ENCODE results near the gene VCX3B.

DNA sequence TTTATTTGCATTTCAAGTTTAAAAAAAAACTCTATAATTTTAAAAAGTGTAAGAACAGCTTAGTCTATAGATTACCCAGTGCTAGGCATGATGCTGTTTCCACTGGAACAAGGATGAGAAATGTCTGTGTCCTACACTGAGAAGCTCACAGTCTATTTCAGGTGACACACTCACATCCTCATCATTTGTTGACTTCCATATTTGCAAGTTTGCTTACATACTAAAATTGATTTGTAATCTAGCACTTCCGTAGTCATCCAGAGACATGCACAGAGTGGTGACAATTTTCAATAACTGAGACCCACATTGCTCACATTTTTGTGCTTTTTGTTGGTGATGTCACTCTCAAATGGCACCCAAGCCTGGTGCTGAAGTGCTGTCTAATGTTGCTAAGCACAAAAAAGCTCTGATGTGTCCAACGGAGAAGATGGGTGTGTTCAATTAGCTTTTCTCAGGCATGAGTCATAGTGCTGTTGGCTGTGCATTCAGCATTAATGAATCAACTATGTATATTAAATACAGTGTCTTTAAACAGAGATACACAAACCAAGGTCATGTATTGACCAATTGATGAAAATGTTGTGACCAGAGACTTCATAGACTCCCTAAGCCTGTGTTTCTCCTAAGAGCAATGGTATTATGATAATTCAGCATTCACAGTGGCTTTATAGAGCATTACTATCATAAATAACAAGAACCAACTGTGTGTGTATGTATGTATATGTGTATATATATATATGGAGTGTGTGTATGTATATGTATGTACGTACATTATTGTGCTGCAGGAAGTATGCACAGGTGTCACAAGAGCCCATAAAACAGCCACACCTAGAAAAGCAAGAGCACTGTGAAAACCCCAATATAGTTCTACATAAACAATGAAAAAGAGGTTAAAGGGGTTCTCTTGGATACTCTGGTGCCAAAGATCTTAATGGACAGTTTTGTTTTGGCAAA lies 31.2 kb upstream of the VCX3B start:
- TF ChIP-seq, protein P1, sequence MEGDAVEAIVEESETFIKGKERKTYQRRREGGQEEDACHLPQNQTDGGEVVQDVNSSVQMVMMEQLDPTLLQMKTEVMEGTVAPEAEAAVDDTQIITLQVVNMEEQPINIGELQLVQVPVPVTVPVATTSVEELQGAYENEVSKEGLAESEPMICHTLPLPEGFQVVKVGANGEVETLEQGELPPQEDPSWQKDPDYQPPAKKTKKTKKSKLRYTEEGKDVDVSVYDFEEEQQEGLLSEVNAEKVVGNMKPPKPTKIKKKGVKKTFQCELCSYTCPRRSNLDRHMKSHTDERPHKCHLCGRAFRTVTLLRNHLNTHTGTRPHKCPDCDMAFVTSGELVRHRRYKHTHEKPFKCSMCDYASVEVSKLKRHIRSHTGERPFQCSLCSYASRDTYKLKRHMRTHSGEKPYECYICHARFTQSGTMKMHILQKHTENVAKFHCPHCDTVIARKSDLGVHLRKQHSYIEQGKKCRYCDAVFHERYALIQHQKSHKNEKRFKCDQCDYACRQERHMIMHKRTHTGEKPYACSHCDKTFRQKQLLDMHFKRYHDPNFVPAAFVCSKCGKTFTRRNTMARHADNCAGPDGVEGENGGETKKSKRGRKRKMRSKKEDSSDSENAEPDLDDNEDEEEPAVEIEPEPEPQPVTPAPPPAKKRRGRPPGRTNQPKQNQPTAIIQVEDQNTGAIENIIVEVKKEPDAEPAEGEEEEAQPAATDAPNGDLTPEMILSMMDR (IDR thresholded peaks at IDR 0.05; ENCODE audit: low read depth, low read length) = no peak
- TF ChIP-seq EZH2phosphoT487 (IDR thresholded peaks at IDR 0.05; ENCODE audit: low read depth) = no peak
